Liver (tissue), 9 donors: ENCODE data around the gene IPO9. TPM values are rescaled to one million over a fixed set of nuclear protein-coding genes. Genes with fewer than 3 reads are reported as not detected.

Experiments
- DNase-seq: peaks from one replicate; pipeline ENCODE4 v3.0.0-alpha.2; 2017; ENCODE audit warnings: low spot score
- H3K27ac ChIP-seq, 2 donors: one replicate each; pipeline ENCODE4 v1.7.0; 2013; ENCODE audit warnings: inconsistent platforms in 2 of 2, low read length in 2 of 2, control low read depth in 1 of 2, low read depth in 1 of 2, mild to moderate bottlenecking in 1 of 2
- H3K27me3 ChIP-seq, 4 donors: one replicate each; pipeline versions ENCODE4 v1.6.1 to v1.7.0; 2013; ENCODE audit warnings: low read length in 3 of 4, inconsistent platforms in 1 of 4, mild to moderate bottlenecking in 1 of 4, moderate library complexity in 1 of 4; ENCODE audit not compliant: control insufficient read depth in 4 of 4, insufficient read depth in 4 of 4
- H3K36me3 ChIP-seq, 4 donors: one replicate each; pipeline versions ENCODE4 v1.6.1 to v1.7.0; 2013; ENCODE audit warnings: low read length in 3 of 4, mild to moderate bottlenecking in 3 of 4, low read depth in 1 of 4, moderate library complexity in 1 of 4; ENCODE audit not compliant: control insufficient read depth in 4 of 4, insufficient read depth in 3 of 4
- H3K4me1 ChIP-seq, 4 donors: one replicate each; pipeline versions ENCODE4 v1.6.1 to v1.7.0; 2013; ENCODE audit warnings: low read length in 3 of 4, mild to moderate bottlenecking in 3 of 4, moderate library complexity in 1 of 4; ENCODE audit not compliant: control insufficient read depth in 4 of 4, insufficient read depth in 4 of 4
- H3K4me3 ChIP-seq, 3 donors: one replicate each; pipeline versions ENCODE4 v1.6.1 to v1.7.0; 2013; ENCODE audit warnings: low read length in 3 of 3, control low read depth in 1 of 3, low read depth in 1 of 3, mild to moderate bottlenecking in 1 of 3
- H3K9ac ChIP-seq, 2 donors: one replicate each; pipeline ENCODE4 v1.7.0; 2013; ENCODE audit warnings: low read length in 2 of 2, mild to moderate bottlenecking in 2 of 2, moderate library complexity in 2 of 2, control low read depth in 1 of 2, low read depth in 1 of 2
- H3K9me3 ChIP-seq, 4 donors: one replicate each; pipeline versions ENCODE4 v1.6.1 to v1.7.0; 2013; ENCODE audit warnings: low read length in 3 of 4; ENCODE audit not compliant: control insufficient read depth in 4 of 4
- ATF3 ChIP-seq: IDR thresholded peaks from 2 replicates; pipeline ENCODE4 v1.6.1; 2016; ENCODE audit warnings: antibody characterized with exemption
- CTCF ChIP-seq: fragments of 150-350 bp; IDR thresholded peaks from 2 replicates; pipeline ENCODE4 v1.5.1; 2017; ENCODE audit warnings: improper control_type of control experiment, low read depth, low read length; ENCODE audit not compliant: missing input control
- EGR1 ChIP-seq, 2 donors: IDR thresholded peaks; 2 replicates each; pipeline ENCODE4 v1.6.1; 2016 to 2018; ENCODE audit warnings: antibody characterized with exemption in 2 of 2, low read depth in 2 of 2
- FOXA2 ChIP-seq: IDR thresholded peaks from 2 replicates; pipeline ENCODE4 v1.6.1; 2016; ENCODE audit warnings: antibody characterized with exemption
- GABPA ChIP-seq, 2 donors: IDR thresholded peaks in 1 of 2; conservative IDR thresholded peaks in 1 of 2; 2 replicates each; pipeline ENCODE4 v1.6.1; 2016; ENCODE audit warnings: antibody characterized with exemption in 2 of 2, mild to moderate bottlenecking in 1 of 2, moderate library complexity in 1 of 2
- HNF4A ChIP-seq, 2 donors: conservative IDR thresholded peaks; 2 replicates each; pipeline ENCODE4 v1.6.1; 2016; ENCODE audit warnings: antibody characterized with exemption in 2 of 2, mild to moderate bottlenecking in 2 of 2
- HNF4G ChIP-seq: IDR thresholded peaks from 2 replicates; pipeline ENCODE4 v1.6.1; 2016; ENCODE audit warnings: antibody characterized with exemption
- MAX ChIP-seq: IDR thresholded peaks from 2 replicates; pipeline ENCODE4 v1.6.1; 2016; ENCODE audit warnings: antibody characterized with exemption
- NR2F2 ChIP-seq: IDR thresholded peaks from 2 replicates; pipeline ENCODE4 v1.6.1; 2016; ENCODE audit warnings: antibody characterized with exemption
- RAD21 ChIP-seq, 2 donors: IDR thresholded peaks; 2 replicates each; pipeline ENCODE4 v1.6.1; 2016; ENCODE audit warnings: antibody characterized with exemption in 2 of 2, mild to moderate bottlenecking in 2 of 2
- REST ChIP-seq: IDR thresholded peaks from 2 replicates; pipeline ENCODE4 v1.6.1; 2016; ENCODE audit warnings: antibody characterized with exemption, mild to moderate bottlenecking
- RXRA ChIP-seq, 2 donors: IDR thresholded peaks; 2 replicates each; pipeline ENCODE4 v1.6.1; 2017 to 2018; ENCODE audit warnings: antibody characterized with exemption in 2 of 2, mild to moderate bottlenecking in 1 of 2
- SP1 ChIP-seq: IDR thresholded peaks from 2 replicates; pipeline ENCODE4 v1.6.1; 2018; ENCODE audit warnings: antibody characterized with exemption, mild to moderate bottlenecking
- TAF1 ChIP-seq: conservative IDR thresholded peaks from 2 replicates; pipeline ENCODE4 v1.6.1; 2016; ENCODE audit warnings: antibody characterized with exemption, mild to moderate bottlenecking
- YY1 ChIP-seq: IDR thresholded peaks from 2 replicates; pipeline ENCODE4 v1.6.1; 2016; ENCODE audit warnings: antibody characterized with exemption, mild to moderate bottlenecking
- ZBTB33 ChIP-seq: IDR thresholded peaks from 2 replicates; pipeline ENCODE4 v1.6.1; 2016; ENCODE audit warnings: antibody characterized with exemption
- WGBS: extraction: QIAGEN DNeasy Blood & Tissue Kit; methylation state at CpG from one replicate; pipeline ENCODE4 v1.1.7; 2013; 5-methylcytosine and 5-hydroxymethylcytosine counted together
- polyA plus RNA-seq, 2 donors: library from polyadenylated mRNA; stranded (reverse) in 1 of 2; unstranded in 1 of 2; fragments of 200-250 nt in 1 of 2; fragments of >200 nt in 1 of 2; fragmentation: Nextera tagmentation in 1 of 2; extraction: Ambion mirVana in 1 of 2; gene quantifications; one replicate each; pipeline versions ENCODE4 v1.2.1 to v1.2.3, GENCODE V29; 2013 to 2015
- total RNA-seq, 2 donors: library from RNA; depleted of rRNA; stranded (reverse); fragments of >200 nt; gene quantifications; one replicate each; pipeline ENCODE4 v1.2.3, GENCODE V29; 2014
- donor health status: healthy.
- donor health status: healthy.
- donor health status: healthy.
- donor health status: healthy.
- donor health status: healthy.

Gene IPO9
- total and polyA plus RNA-seq, 4 donors, result 6.6 to 22.1 (median 13.6) TPM

GRCh38 chr1:201813226-201813625, 15.7 kb upstream of the IPO9 start:
- Histone ChIP-seq H3K9ac (no peak overlapping the region), H3K4me1 (no peaks in the 10 kb centered on the region), H3K36me3 (peaks cover 0 to 12% (median 3%) of the 10 kb centered on the region in 4 donors), H3K4me3 (no peak overlapping the region), H3K9me3 (no peaks in the 10 kb centered on the region), H3K27ac (no peak overlapping the region), H3K27me3 (no peaks in the 10 kb centered on the region)
- TF ChIP-seq HNF4A (conservative IDR thresholded peaks at IDR 0.05), result no peak
- no peak for TF ChIP-seq SP1
- TF ChIP-seq RAD21 (IDR thresholded peaks at IDR 0.05), result no peak
- no peak for TF ChIP-seq YY1
- no peak for TF ChIP-seq REST
- no peak for TF ChIP-seq CTCF
- no peak for TF ChIP-seq EGR1 (IDR thresholded peaks at IDR 0.05; ENCODE audit: low read depth in 2 of 2)
- TF ChIP-seq ZBTB33, result no peak
- TF ChIP-seq MAX, result no peak
- TF ChIP-seq FOXA2, result no peak
- TF ChIP-seq TAF1, result no peak
- no peak for TF ChIP-seq GABPA (IDR thresholded peaks at IDR 0.05 in 1 of 2, conservative IDR thresholded peaks at IDR 0.05 in 1 of 2)
- no peak for TF ChIP-seq NR2F2
- no peak for TF ChIP-seq RXRA (IDR thresholded peaks at IDR 0.05)
- no peak for TF ChIP-seq ATF3
- DNase-seq, result no peak

- peaks cover 0 to 5% (median 4%) of the 10 kb centered on the region in 4 donors for H3K36me3 ChIP-seq
- H3K9me3 ChIP-seq, result no peaks in the 10 kb centered on the region
- no peaks in the 10 kb centered on the region for H3K4me1 ChIP-seq
- WGBS, result 94% methylated on average over 7 of the region's 7 CpGs
- no peak overlapping the region for H3K9ac ChIP-seq
- no peak overlapping the region for H3K27ac ChIP-seq
- H3K27me3 ChIP-seq, result no peaks in the 10 kb centered on the region
- H3K4me3 ChIP-seq, result no peak overlapping the region
- TF ChIP-seq HNF4G (no peak), YY1 (no peak), MAX (no peak)
- no peak for DNase-seq
Observed at GRCh38 chr1:201816309-201816854, 12.6 kb upstream of the IPO9 start.
